ENCODE measurements around the gene LARGE1.

- TF ChIP-seq, protein P1, sequence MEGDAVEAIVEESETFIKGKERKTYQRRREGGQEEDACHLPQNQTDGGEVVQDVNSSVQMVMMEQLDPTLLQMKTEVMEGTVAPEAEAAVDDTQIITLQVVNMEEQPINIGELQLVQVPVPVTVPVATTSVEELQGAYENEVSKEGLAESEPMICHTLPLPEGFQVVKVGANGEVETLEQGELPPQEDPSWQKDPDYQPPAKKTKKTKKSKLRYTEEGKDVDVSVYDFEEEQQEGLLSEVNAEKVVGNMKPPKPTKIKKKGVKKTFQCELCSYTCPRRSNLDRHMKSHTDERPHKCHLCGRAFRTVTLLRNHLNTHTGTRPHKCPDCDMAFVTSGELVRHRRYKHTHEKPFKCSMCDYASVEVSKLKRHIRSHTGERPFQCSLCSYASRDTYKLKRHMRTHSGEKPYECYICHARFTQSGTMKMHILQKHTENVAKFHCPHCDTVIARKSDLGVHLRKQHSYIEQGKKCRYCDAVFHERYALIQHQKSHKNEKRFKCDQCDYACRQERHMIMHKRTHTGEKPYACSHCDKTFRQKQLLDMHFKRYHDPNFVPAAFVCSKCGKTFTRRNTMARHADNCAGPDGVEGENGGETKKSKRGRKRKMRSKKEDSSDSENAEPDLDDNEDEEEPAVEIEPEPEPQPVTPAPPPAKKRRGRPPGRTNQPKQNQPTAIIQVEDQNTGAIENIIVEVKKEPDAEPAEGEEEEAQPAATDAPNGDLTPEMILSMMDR (conservative IDR thresholded peaks at IDR 0.05 in 1 of 2, IDR thresholded peaks at IDR 0.05 in 1 of 2; ENCODE audit: low read depth in 1 of 2, low read length in 2 of 2) = no peak
- no peak for TF ChIP-seq EZH2 (IDR thresholded peaks at IDR 0.05; ENCODE audit: low read length, missing control alignments)
These were observed 362.4 kb downstream of the LARGE1 start for GRCh38 chr22:33557836-33558235.

Measured in fibroblast of lung (primary cell).